Colonic mucosa (tissue), 4 donors: Measurements from ENCODE around the gene TVP23A. TPM values are rescaled to one million over a fixed set of nuclear protein-coding genes. Genes with fewer than 3 reads are reported as not detected.

Experiments
- DNase-seq: peaks from one replicate; pipeline ENCODE4 v3.0.0-alpha.2; 2020
- H3K27ac ChIP-seq: fragments of 200-600 bp; one replicate; pipeline ENCODE4 v1.8.0; 2021
- H3K27me3 ChIP-seq: fragments of 200-600 bp; one replicate; pipeline ENCODE4 v1.8.0; 2021
- H3K36me3 ChIP-seq: fragments of 200-600 bp; one replicate; pipeline ENCODE4 v1.8.0; 2021
- H3K4me1 ChIP-seq: fragments of 200-600 bp; one replicate; pipeline ENCODE4 v1.8.0; 2021; ENCODE audit warnings: mild to moderate bottlenecking
- H3K4me3 ChIP-seq: fragments of 200-600 bp; one replicate; pipeline ENCODE4 v1.8.0; 2021
- H3K9ac ChIP-seq, 2 donors: one replicate each; pipeline ENCODE4 v1.7.0; 2013; ENCODE audit warnings: control low read depth in 2 of 2, low read depth in 2 of 2, low read length in 2 of 2
- H3K9me3 ChIP-seq: fragments of 200-600 bp; one replicate; pipeline ENCODE4 v1.8.0; 2021
- intact Hi-C: fragments of 100-400 bp; cut with DNase I; formaldehyde crosslinking; loops from one replicate; pipeline ENCODE4 v1.14.1; 2022
- total RNA-seq, 2 donors: library from RNA; stranded (reverse); fragmentation: NEBNext Ultra II Directional in 1 of 2; extraction: Animal tissue kit (Norgen Biotek cat#: 25700) in 1 of 2; gene quantifications; one replicate each; pipeline ENCODE4 v1.2.1, GENCODE V29; 2021
- TF ChIP-seq, protein P1 (sequence below): fragments of 200-600 bp; IDR thresholded peaks from one replicate; pipeline ENCODE4 v1.8.0; 2022; ENCODE audit warnings: antibody characterized with exemption, mild to moderate bottlenecking
- donor health status: healthy.
- donor health status: DM: no; HTN: no; CAD: no.
- donor health status: DM: no; HTN: no; CAD: no.

The TVP23A gene
- total RNA-seq, result under 1 TPM in 1 of 2 donors, not detected in 1; 0.19 TPM

GRCh38 chr16:10817963-10818941, at the start of gene TVP23A:
Gene TVP23A, minus strand, starts transcription at chr16:10818794. Its CDS starts 301 bp downstream, at chr16:10818493.
- no peaks in the 10 kb centered on the region for H3K9me3 ChIP-seq
- no peaks in the 10 kb centered on the region for H3K27me3 ChIP-seq
- DNase-seq, result no peak
- H3K36me3 ChIP-seq, result no peaks in the 10 kb centered on the region
- no peaks in the 10 kb centered on the region for H3K4me1 ChIP-seq
- peak within 1 kb of the TSS in 1 of 2 donors; percentile 12 for H3K9ac ChIP-seq
- H3K4me3 ChIP-seq, result no peak within 1 kb of the TSS
- no peak within 1 kb of the TSS for H3K27ac ChIP-seq
- TF ChIP-seq, protein P1, sequence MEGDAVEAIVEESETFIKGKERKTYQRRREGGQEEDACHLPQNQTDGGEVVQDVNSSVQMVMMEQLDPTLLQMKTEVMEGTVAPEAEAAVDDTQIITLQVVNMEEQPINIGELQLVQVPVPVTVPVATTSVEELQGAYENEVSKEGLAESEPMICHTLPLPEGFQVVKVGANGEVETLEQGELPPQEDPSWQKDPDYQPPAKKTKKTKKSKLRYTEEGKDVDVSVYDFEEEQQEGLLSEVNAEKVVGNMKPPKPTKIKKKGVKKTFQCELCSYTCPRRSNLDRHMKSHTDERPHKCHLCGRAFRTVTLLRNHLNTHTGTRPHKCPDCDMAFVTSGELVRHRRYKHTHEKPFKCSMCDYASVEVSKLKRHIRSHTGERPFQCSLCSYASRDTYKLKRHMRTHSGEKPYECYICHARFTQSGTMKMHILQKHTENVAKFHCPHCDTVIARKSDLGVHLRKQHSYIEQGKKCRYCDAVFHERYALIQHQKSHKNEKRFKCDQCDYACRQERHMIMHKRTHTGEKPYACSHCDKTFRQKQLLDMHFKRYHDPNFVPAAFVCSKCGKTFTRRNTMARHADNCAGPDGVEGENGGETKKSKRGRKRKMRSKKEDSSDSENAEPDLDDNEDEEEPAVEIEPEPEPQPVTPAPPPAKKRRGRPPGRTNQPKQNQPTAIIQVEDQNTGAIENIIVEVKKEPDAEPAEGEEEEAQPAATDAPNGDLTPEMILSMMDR, result no peak
- intact Hi-C loops, result no loop called here

GRCh38 chr16:10868104-10868595, 49.6 kb upstream of the TVP23A start:
- intact Hi-C loops, result no loop called here
- TF ChIP-seq, protein P1, result no peak
- no peaks in the 10 kb centered on the region for H3K36me3 ChIP-seq
- no peak overlapping the region for H3K9ac ChIP-seq
- DNase-seq, result no peak
- no peaks in the 10 kb centered on the region for H3K9me3 ChIP-seq
- H3K27me3 ChIP-seq, result no peaks in the 10 kb centered on the region
- H3K27ac ChIP-seq, result no peak overlapping the region
- H3K4me3 ChIP-seq, result no peak overlapping the region
- H3K4me1 ChIP-seq, result peaks cover 12% of the 10 kb centered on the region

GRCh38 chr16:10867199-10867598, 48.6 kb upstream of the TVP23A start:
- no peak overlapping the region for H3K9ac ChIP-seq
- no peaks in the 10 kb centered on the region for H3K9me3 ChIP-seq
- intact Hi-C loops, result no loop called here
- H3K36me3 ChIP-seq, result no peaks in the 10 kb centered on the region
- TF ChIP-seq, protein P1, result no peak
- H3K4me1 ChIP-seq, result peaks cover 10% of the 10 kb centered on the region
- H3K4me3 ChIP-seq, result no peak overlapping the region
- H3K27ac ChIP-seq, result peak overlapping the region; percentile 32
- no peak for DNase-seq
- no peaks in the 10 kb centered on the region for H3K27me3 ChIP-seq

GRCh38 chr16:10865991-10866966, 47.7 kb upstream of the TVP23A start:
- no peak for DNase-seq
- Histone ChIP-seq H3K4me1 (peaks cover 3% of the 10 kb centered on the region), H3K9me3 (no peaks in the 10 kb centered on the region), H3K27me3 (no peaks in the 10 kb centered on the region), H3K27ac (peak overlapping the region; percentile 32), H3K36me3 (no peaks in the 10 kb centered on the region), H3K4me3 (no peak overlapping the region), H3K9ac (no peak overlapping the region)
- TF ChIP-seq, protein P1, result no peak
- intact Hi-C loops, result no loop called here

GRCh38 chr16:10862438-10862837, 43.8 kb upstream of the TVP23A start:
- DNase-seq, result no peak
- Histone ChIP-seq H3K36me3 (no peaks in the 10 kb centered on the region), H3K4me1 (no peaks in the 10 kb centered on the region)

More at GRCh38 chr16:10862438-10862837, 43.8 kb upstream of the TVP23A start:
- Histone ChIP-seq H3K27ac (no peak overlapping the region), H3K27me3 (no peaks in the 10 kb centered on the region), H3K9ac (no peak overlapping the region), H3K4me3 (no peak overlapping the region), H3K9me3 (no peaks in the 10 kb centered on the region)
- intact Hi-C loops, result no loop called here
- TF ChIP-seq, protein P1, result no peak
